ENCODE results near the gene UBALD1.

UBALD1 gene

GRCh38 chr16:4648917-4649316 is 34.2 kb upstream of the UBALD1 start:
- no peaks in the 10 kb centered on the region for H3K27me3 ChIP-seq (ENCODE audit: low read length)
- no peak overlapping the region for H3K9ac ChIP-seq (ENCODE audit: low read length)
- H4K20me1 ChIP-seq (ENCODE audit: low read depth, low read length) = peaks cover 3% of the 10 kb centered on the region; the same call in 1 of the 2 replicates
- no peaks in the 10 kb centered on the region for H3K9me3 ChIP-seq (ENCODE audit: insufficient read depth, low read length)
- no peak overlapping the region for H3K4me2 ChIP-seq (ENCODE audit: low read depth, low read length, poor library complexity, severe bottlenecking)
- peaks cover 4% of the 10 kb centered on the region; the same call in 1 of the 2 replicates for H3K79me2 ChIP-seq (ENCODE audit: insufficient read depth, low read length)
- H2AFZ ChIP-seq (ENCODE audit: low read depth, low read length, severe bottlenecking) = no peak overlapping the region
- H3K9me2 ChIP-seq (replicated peaks; ENCODE audit: insufficient read depth, low read length) = no peaks in the 10 kb centered on the region
- no peaks in the 10 kb centered on the region for H3K36me3 ChIP-seq (ENCODE audit: low read length)
- H3F3A ChIP-seq (ENCODE audit: insufficient read depth) = no peaks in the 10 kb centered on the region
- H3K27ac ChIP-seq (ENCODE audit: low read depth, low read length) = no peak overlapping the region
- TF ChIP-seq EZH2phosphoT487 (conservative IDR thresholded peaks at IDR 0.05; ENCODE audit: low read length) = no peak
- no peak overlapping the region for H3K4me3 ChIP-seq (ENCODE audit: insufficient read depth, low read length, poor library complexity, severe bottlenecking)

GRCh38 chr16:4647644-4647980 is 32.9 kb upstream of the UBALD1 start:
- Histone ChIP-seq H3K27ac (ENCODE audit: low read depth, low read length) (no peak overlapping the region), H3K9me2 (replicated peaks; ENCODE audit: insufficient read depth, low read length) (no peaks in the 10 kb centered on the region), H2AFZ (ENCODE audit: low read depth, low read length, severe bottlenecking) (no peak overlapping the region), H3K36me3 (ENCODE audit: low read length) (no peaks in the 10 kb centered on the region), H3K9ac (ENCODE audit: low read length) (no peak overlapping the region), H4K20me1 (ENCODE audit: low read depth, low read length) (peaks cover 3% of the 10 kb centered on the region; the same call in 1 of the 2 replicates), H3K4me2 (ENCODE audit: low read depth, low read length, poor library complexity, severe bottlenecking) (no peak overlapping the region), H3K9me3 (ENCODE audit: insufficient read depth, low read length) (no peaks in the 10 kb centered on the region), H3F3A (ENCODE audit: insufficient read depth) (no peaks in the 10 kb centered on the region), H3K79me2 (ENCODE audit: insufficient read depth, low read length) (peaks cover 11% of the 10 kb centered on the region; the same call in 1 of the 2 replicates), H3K4me3 (ENCODE audit: insufficient read depth, low read length, poor library complexity, severe bottlenecking) (no peak overlapping the region), H3K27me3 (ENCODE audit: low read length) (no peaks in the 10 kb centered on the region)
- TF ChIP-seq CTCF (IDR thresholded peaks at IDR 0.05; ENCODE audit: insufficient read depth, low read length, poor library complexity, severe bottlenecking) (no peak), EZH2phosphoT487 (conservative IDR thresholded peaks at IDR 0.05; ENCODE audit: low read length) (no peak)

- peaks cover 12% of the 10 kb centered on the region; the same call in 1 of the 2 replicates for H3K79me2 ChIP-seq (ENCODE audit: insufficient read depth, low read length)
- no peak overlapping the region for H3K4me3 ChIP-seq (ENCODE audit: insufficient read depth, low read length, poor library complexity, severe bottlenecking)
- no peak overlapping the region for H3K27ac ChIP-seq (ENCODE audit: low read depth, low read length)
- H3K9ac ChIP-seq (ENCODE audit: low read length) = no peak overlapping the region
- H4K20me1 ChIP-seq (ENCODE audit: low read depth, low read length) = peaks cover 3% of the 10 kb centered on the region; the same call in 1 of the 2 replicates
- H3K4me2 ChIP-seq (ENCODE audit: low read depth, low read length, poor library complexity, severe bottlenecking) = no peak overlapping the region
- TF ChIP-seq EZH2phosphoT487 (conservative IDR thresholded peaks at IDR 0.05; ENCODE audit: low read length) = no peak
- TF ChIP-seq CTCF (IDR thresholded peaks at IDR 0.05; ENCODE audit: insufficient read depth, low read length, poor library complexity, severe bottlenecking) = no peak
- no peaks in the 10 kb centered on the region for H3K27me3 ChIP-seq (ENCODE audit: low read length)
- no peak overlapping the region for H2AFZ ChIP-seq (ENCODE audit: low read depth, low read length, severe bottlenecking)
- no peaks in the 10 kb centered on the region for H3F3A ChIP-seq (ENCODE audit: insufficient read depth)
- no peaks in the 10 kb centered on the region for H3K36me3 ChIP-seq (ENCODE audit: low read length)
- H3K9me3 ChIP-seq (ENCODE audit: insufficient read depth, low read length) = no peaks in the 10 kb centered on the region
- no peaks in the 10 kb centered on the region for H3K9me2 ChIP-seq (replicated peaks; ENCODE audit: insufficient read depth, low read length)
Measured at GRCh38 chr16:4646773-4647643, 32.3 kb upstream of the UBALD1 start.

GRCh38 chr16:4641895-4642294 is 27.2 kb upstream of the UBALD1 start:
- H3K27me3 ChIP-seq (ENCODE audit: low read length) = no peaks in the 10 kb centered on the region
- no peaks in the 10 kb centered on the region for H3K9me2 ChIP-seq (replicated peaks; ENCODE audit: insufficient read depth, low read length)
- H3K27ac ChIP-seq (ENCODE audit: low read depth, low read length) = no peak overlapping the region
- no peaks in the 10 kb centered on the region for H3K9me3 ChIP-seq (ENCODE audit: insufficient read depth, low read length)
- H3K79me2 ChIP-seq (ENCODE audit: insufficient read depth, low read length) = peaks cover 17% of the 10 kb centered on the region; the same call in 1 of the 2 replicates
- H3K4me2 ChIP-seq (ENCODE audit: low read depth, low read length, poor library complexity, severe bottlenecking) = no peak overlapping the region
- H3K9ac ChIP-seq (ENCODE audit: low read length) = no peak overlapping the region
- H3F3A ChIP-seq (ENCODE audit: insufficient read depth) = no peaks in the 10 kb centered on the region
- no peak overlapping the region for H2AFZ ChIP-seq (ENCODE audit: low read depth, low read length, severe bottlenecking)
- no peak for TF ChIP-seq CTCF (IDR thresholded peaks at IDR 0.05; ENCODE audit: insufficient read depth, low read length, poor library complexity, severe bottlenecking)
- no peak for TF ChIP-seq EZH2phosphoT487 (conservative IDR thresholded peaks at IDR 0.05; ENCODE audit: low read length)
- H4K20me1 ChIP-seq (ENCODE audit: low read depth, low read length) = peaks cover 3% of the 10 kb centered on the region; the same call in 1 of the 2 replicates
- H3K36me3 ChIP-seq (ENCODE audit: low read length) = no peaks in the 10 kb centered on the region
- no peak overlapping the region for H3K4me3 ChIP-seq (ENCODE audit: insufficient read depth, low read length, poor library complexity, severe bottlenecking)

Measured in SU-DHL-6 (cell line).